HepG2 (cell line): ENCODE data around the gene RAB3B. TPM values are rescaled to one million over a fixed set of nuclear protein-coding genes. Genes with fewer than 3 reads are reported as not detected.

Source experiments
- ATAC-seq: fragments of 200-7000 bp; cut with Tn5 transposase; 3 replicates; pipeline ENCODE4 v1.9.1; 2020; ENCODE audit warnings: mild to moderate bottlenecking, moderate library complexity
- BruUV-seq: library from RNA; stranded (reverse); fragments of 400-500 nt; replicated peaks from 2 replicates; lab custom pipeline; 2021; lab: Mats Ljungman, UMichigan
- CTCF ChIA-PET: fragments of 300-600 bp; formaldehyde crosslinking; extraction: SDS; loops from one replicate; lab custom pipeline; 2021; ENCODE audit warnings: low total read pairs, inconsistent platforms, low intra/inter-chr PET ratio; lab: Yijun Ruan, JAX
- POLR2A ChIA-PET: fragments of 350-600 bp; sonication (Branson Sonifier 250); formaldehyde crosslinking; loops from one replicate; lab custom pipeline; 2020; ENCODE audit warnings: antibody characterized with exemption, inconsistent platforms; lab: Yijun Ruan, JAX
- DNase-seq: peaks from one replicate; pipeline ENCODE4 v3.0.0-alpha.2; 2015; ENCODE audit warnings: low spot score
- FAIRE-seq: peaks from 3 replicates; lab custom pipeline; 2011; peaks lifted over from hg19 to GRCh38; lab: Jason Lieb, UNC
- H2AFZ ChIP-seq: one replicate; pipeline ENCODE4 v1.6.1; 2011; ENCODE audit warnings: low read length, inconsistent platforms
- H3K27ac ChIP-seq: fragments of 300-600 bp; 3 replicates; pipeline ENCODE4 v1.8.0; 2011; ENCODE audit warnings: mixed run types, mild to moderate bottlenecking, mixed read lengths, low read length, inconsistent platforms; ENCODE audit not compliant: insufficient read depth; ENCODE audit errors: extremely low read length
- H3K27me3 ChIP-seq, 2 experiments: fragments of 200-600 bp in 1 of 2; 2 replicates in 1 of 2; 3 replicates in 1 of 2; pipeline versions ENCODE4 v1.6.0 to v1.8.0; 2011; ENCODE audit warnings: low read length in 2 of 2, mild to moderate bottlenecking in 2 of 2, moderate library complexity in 2 of 2, inconsistent platforms in 1 of 2; ENCODE audit not compliant: insufficient read depth in 2 of 2, control insufficient read depth in 1 of 2
- H3K36me3 ChIP-seq, 2 experiments: fragments of 200-600 bp in 1 of 2; replicated peaks in 1 of 2; 2 replicates in 1 of 2; 3 replicates in 1 of 2; pipeline versions ENCODE4 v1.5.1 to v1.8.0; 2011; ENCODE audit warnings: low read length in 2 of 2, inconsistent platforms in 1 of 2; ENCODE audit not compliant: insufficient read depth in 2 of 2, control insufficient read depth in 1 of 2
- H3K4me1 ChIP-seq: 2 replicates; pipeline ENCODE4 v1.5.1; 2012; ENCODE audit warnings: low read length, inconsistent platforms; ENCODE audit not compliant: insufficient read depth
- H3K4me2 ChIP-seq: 2 replicates; pipeline ENCODE4 v1.6.0; 2011; ENCODE audit warnings: low read depth, low read length, inconsistent platforms
- H3K4me3 ChIP-seq, 3 experiments: fragments of 200-600 bp in 1 of 3; sonication (generic), shearing (Covaris generic) in 1 of 3; replicated peaks in 1 of 3; 2 replicates each; pipeline ENCODE4 v1.5.1; 2011 to 2016; ENCODE audit warnings: low read length in 3 of 3, inconsistent platforms in 2 of 3, low read depth in 2 of 3, mild to moderate bottlenecking in 2 of 3, control low read depth in 1 of 3, mixed read lengths in 1 of 3; ENCODE audit not compliant: insufficient read depth in 1 of 3
- H3K79me2 ChIP-seq: one replicate; pipeline ENCODE4 v1.6.1; 2011; ENCODE audit warnings: low read length, inconsistent platforms; ENCODE audit not compliant: insufficient read depth
- H3K9ac ChIP-seq: 2 replicates; pipeline ENCODE4 v1.6.0; 2011; ENCODE audit warnings: mild to moderate bottlenecking, low read depth, low read length, inconsistent platforms; ENCODE audit not compliant: insufficient read depth
- H3K9me3 ChIP-seq: 2 replicates; pipeline ENCODE4 v1.5.1; 2012; ENCODE audit warnings: mild to moderate bottlenecking, low read length
- H4K20me1 ChIP-seq: 2 replicates; pipeline ENCODE4 v1.6.0; 2011; ENCODE audit warnings: inconsistent platforms, mild to moderate bottlenecking, low read length, moderate library complexity; ENCODE audit not compliant: insufficient read depth
- CHCHD3 ChIP-seq: sonication (generic); formaldehyde crosslinking; IDR thresholded peaks from 2 replicates; pipeline ENCODE4 v1.8.0; 2022; ENCODE audit warnings: mild to moderate bottlenecking, missing genetic modification reagents, moderate library complexity
- IKZF1 ChIP-seq: fragments of 450-650 bp; IDR thresholded peaks from 2 replicates; pipeline ENCODE4 v1.7.1; 2016
- ISX ChIP-seq: sonication (generic); formaldehyde crosslinking; conservative IDR thresholded peaks from 2 replicates; pipeline ENCODE4 v1.5.0; 2020; ENCODE audit warnings: missing genetic modification reagents
- MZF1 ChIP-seq: sonication (generic); formaldehyde crosslinking; IDR thresholded peaks from 2 replicates; pipeline ENCODE4 v1.8.1; 2023; ENCODE audit warnings: mild to moderate bottlenecking, missing genetic modification reagents, borderline replicate concordance
- NFIC ChIP-seq: IDR thresholded peaks from 2 replicates; pipeline ENCODE4 v1.6.1; 2012; ENCODE audit warnings: mild to moderate bottlenecking, low read length, inconsistent platforms
- PLRG1 ChIP-seq: fragments of 450-650 bp; conservative IDR thresholded peaks from 2 replicates; pipeline ENCODE4 v1.6.1; 2016
- RBAK ChIP-seq: sonication (generic); formaldehyde crosslinking; IDR thresholded peaks from 2 replicates; pipeline ENCODE4 v1.5.1; 2020; ENCODE audit warnings: mild to moderate bottlenecking, missing genetic modification reagents
- ZNF484 ChIP-seq: sonication (generic); formaldehyde crosslinking; IDR thresholded peaks from 2 replicates; pipeline ENCODE4 v1.5.1; 2020; ENCODE audit warnings: mild to moderate bottlenecking, low read depth, missing genetic modification reagents, borderline replicate concordance
- WGBS: methylation state at CpG from one replicate; pipeline ENCODE4 v1.1.6; 2017; ENCODE audit warnings: low lambda C conversion rate; 5-methylcytosine and 5-hydroxymethylcytosine counted together
- in situ Hi-C: cut with HindIII; loops from 2 replicates; pipeline ENCODE4 v1.10.0; 2017; ENCODE audit warnings: low pct_unique_long_range_greater_than_20kb; ENCODE audit not compliant: extremely low pct_ligation_motif_present
- intact Hi-C: fragments of 100-400 bp; cut with micrococcal nuclease; formaldehyde crosslinking; loops from one replicate; pipeline ENCODE4 v1.10.0; 2022; ENCODE audit not compliant: unreplicated experiment
- polyA plus RNA-seq, 8 experiments: library from polyadenylated mRNA; depleted of rRNA in 3 of 8; stranded (reverse) in 7 of 8; unstranded in 1 of 8; fragments of >200 nt; fragmentation: Illumina TruSeq in 4 of 8; extraction: Trizol in 4 of 8; gene quantifications; 2 replicates each; pipeline versions ENCODE4 v1.2.1 to v1.2.3, GENCODE V29; 2011 to 2016; ENCODE audit warnings: low read depth in 4 of 8, missing spikeins in 1 of 8, mixed read lengths in 1 of 8; ENCODE audit not compliant: insufficient read depth in 1 of 8
- total RNA-seq, 5 experiments: library from RNA; depleted of rRNA; stranded (reverse); fragments of >200 nt; fragmentation: Illumina TruSeq; extraction: Trizol; gene quantifications; 2 replicates each; pipeline ENCODE4 v1.2.3, GENCODE V29; 2016; ENCODE audit warnings: low read depth in 1 of 5
- TF ChIP-seq, protein P1 (sequence below): sonication (generic); formaldehyde crosslinking; conservative IDR thresholded peaks from 2 replicates; pipeline ENCODE4 v1.4.0; 2020; ENCODE audit warnings: missing genetic modification reagents
- TF ChIP-seq, protein P2 (sequence below): IDR thresholded peaks from 2 replicates; pipeline ENCODE4 v1.6.1; 2012; ENCODE audit warnings: low read depth, low read length, improper control_type of control experiment
- TF ChIP-seq, protein P3 (sequence below): sonication (generic); formaldehyde crosslinking; IDR thresholded peaks from 2 replicates; pipeline ENCODE4 v1.8.1; 2023; ENCODE audit warnings: missing genetic modification reagents, inconsistent platforms, borderline replicate concordance

RAB3B gene
- total and polyA plus RNA-seq, 2 of the 13 experiments (the other 11 are each of a cell fraction or from before 2014, with no cell fraction given), result 1.0 to 1.2 TPM

DNA sequence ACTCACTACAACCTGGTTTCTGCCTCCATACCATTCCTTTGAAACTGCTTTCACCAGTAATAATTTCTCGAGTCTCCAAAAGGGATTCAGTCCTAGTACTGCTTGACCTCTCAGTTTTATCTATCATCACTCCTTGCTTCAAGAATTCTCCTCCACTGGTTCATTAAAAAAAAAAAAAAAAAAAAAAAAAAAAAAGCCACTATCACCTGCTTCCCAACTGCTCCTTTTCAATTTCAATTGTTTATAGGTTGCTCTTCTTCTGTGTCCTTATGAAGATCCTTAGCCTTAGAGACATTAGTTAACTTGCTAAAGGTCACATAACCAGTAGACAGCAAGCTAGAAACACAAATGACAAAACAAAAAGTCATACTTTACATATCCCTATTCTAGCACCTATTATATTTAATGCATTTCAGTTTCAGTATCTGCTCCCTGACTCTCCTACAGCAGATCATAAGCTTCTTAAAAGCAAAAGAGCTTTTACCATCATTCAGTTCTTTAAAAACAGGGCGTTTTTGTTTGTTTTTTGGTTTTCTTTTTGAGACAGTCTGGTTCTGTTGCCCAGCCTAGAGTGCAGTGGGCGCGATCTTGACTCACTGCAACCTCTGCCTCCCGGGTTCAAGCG is 119.0 kb downstream of the RAB3B start:
- WGBS, result 97% methylated on average over 6 of the region's 6 CpGs
- Histone ChIP-seq H3K27me3 (no peaks in the 10 kb centered on the region; a peak in 1 of 5 replicates), H3K4me2 (no peak overlapping the region), H4K20me1 (peaks cover 4% of the 10 kb centered on the region; the same call in 1 of the 2 replicates), H3K27ac (no peak overlapping the region), H3K79me2 (peaks cover 84% of the 10 kb centered on the region), H3K36me3 (peaks cover 0 to 6% of the 10 kb centered on the region in 2 experiments; a peak in 1 of 5 replicates), H3K4me1 (peaks cover 39% of the 10 kb centered on the region), H2AFZ (no peak overlapping the region), H3K4me3 (no peak overlapping the region), H3K9ac (no peak overlapping the region), H3K9me3 (no peaks in the 10 kb centered on the region)
- no peak for FAIRE-seq
- CTCF ChIA-PET, result no interaction called here
- BruUV-seq, result no TSS peak
- in situ Hi-C loops (no loop called here), intact Hi-C loops (no loop called here)
- ATAC-seq, result no peak
- POLR2A ChIA-PET, result no interaction called here
- TF ChIP-seq NFIC (no peak), IKZF1 (no peak), CHCHD3 (CRISPR knock-in tag) (no peak), RBAK (CRISPR knock-in tag) (no peak), ZNF484 (CRISPR knock-in tag) (no peak), ISX (CRISPR knock-in tag) (no peak), MZF1 (CRISPR knock-in tag) (no peak), PLRG1 (no peak)
- TF ChIP-seq, protein P1, sequence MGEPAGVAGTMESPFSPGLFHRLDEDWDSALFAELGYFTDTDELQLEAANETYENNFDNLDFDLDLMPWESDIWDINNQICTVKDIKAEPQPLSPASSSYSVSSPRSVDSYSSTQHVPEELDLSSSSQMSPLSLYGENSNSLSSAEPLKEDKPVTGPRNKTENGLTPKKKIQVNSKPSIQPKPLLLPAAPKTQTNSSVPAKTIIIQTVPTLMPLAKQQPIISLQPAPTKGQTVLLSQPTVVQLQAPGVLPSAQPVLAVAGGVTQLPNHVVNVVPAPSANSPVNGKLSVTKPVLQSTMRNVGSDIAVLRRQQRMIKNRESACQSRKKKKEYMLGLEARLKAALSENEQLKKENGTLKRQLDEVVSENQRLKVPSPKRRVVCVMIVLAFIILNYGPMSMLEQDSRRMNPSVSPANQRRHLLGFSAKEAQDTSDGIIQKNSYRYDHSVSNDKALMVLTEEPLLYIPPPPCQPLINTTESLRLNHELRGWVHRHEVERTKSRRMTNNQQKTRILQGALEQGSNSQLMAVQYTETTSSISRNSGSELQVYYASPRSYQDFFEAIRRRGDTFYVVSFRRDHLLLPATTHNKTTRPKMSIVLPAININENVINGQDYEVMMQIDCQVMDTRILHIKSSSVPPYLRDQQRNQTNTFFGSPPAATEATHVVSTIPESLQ (CRISPR knock-in tag), result no peak
- TF ChIP-seq, protein P2, sequence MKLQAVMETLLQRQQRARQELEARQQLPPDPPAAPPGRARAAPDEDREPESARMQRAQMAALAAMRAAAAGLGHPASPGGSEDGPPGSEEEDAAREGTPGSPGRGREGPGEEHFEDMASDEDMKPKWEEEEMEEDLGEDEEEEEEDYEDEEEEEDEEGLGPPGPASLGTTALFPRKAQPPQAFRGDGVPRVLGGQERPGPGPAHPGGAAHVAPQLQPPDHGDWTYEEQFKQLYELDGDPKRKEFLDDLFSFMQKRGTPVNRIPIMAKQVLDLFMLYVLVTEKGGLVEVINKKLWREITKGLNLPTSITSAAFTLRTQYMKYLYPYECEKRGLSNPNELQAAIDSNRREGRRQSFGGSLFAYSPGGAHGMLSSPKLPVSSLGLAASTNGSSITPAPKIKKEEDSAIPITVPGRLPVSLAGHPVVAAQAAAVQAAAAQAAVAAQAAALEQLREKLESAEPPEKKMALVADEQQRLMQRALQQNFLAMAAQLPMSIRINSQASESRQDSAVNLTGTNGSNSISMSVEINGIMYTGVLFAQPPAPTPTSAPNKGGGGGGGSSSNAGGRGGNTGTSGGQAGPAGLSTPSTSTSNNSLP, result no peak
- TF ChIP-seq, protein P3, sequence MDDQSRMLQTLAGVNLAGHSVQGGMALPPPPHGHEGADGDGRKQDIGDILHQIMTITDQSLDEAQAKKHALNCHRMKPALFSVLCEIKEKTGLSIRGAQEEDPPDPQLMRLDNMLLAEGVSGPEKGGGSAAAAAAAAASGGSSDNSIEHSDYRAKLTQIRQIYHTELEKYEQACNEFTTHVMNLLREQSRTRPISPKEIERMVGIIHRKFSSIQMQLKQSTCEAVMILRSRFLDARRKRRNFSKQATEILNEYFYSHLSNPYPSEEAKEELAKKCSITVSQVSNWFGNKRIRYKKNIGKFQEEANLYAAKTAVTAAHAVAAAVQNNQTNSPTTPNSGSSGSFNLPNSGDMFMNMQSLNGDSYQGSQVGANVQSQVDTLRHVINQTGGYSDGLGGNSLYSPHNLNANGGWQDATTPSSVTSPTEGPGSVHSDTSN, result no peak
- no peak for DNase-seq
